GM18907 (cell line): ENCODE measurements around the gene NUP85.
"Not testable (repeated sequence)": the region's sequence is repeated elsewhere in the genome, so short reads cannot be mapped to it uniquely, and the experiment has no call there.

Source experiments
- ATAC-seq: cut with Tn5 transposase; IDR thresholded peaks from one replicate; pipeline ENCODE4 v1.9.1; 2021; ENCODE audit warnings: mild to moderate bottlenecking, moderate library complexity; ENCODE audit not compliant: unreplicated experiment

The NUP85 gene

DNA sequence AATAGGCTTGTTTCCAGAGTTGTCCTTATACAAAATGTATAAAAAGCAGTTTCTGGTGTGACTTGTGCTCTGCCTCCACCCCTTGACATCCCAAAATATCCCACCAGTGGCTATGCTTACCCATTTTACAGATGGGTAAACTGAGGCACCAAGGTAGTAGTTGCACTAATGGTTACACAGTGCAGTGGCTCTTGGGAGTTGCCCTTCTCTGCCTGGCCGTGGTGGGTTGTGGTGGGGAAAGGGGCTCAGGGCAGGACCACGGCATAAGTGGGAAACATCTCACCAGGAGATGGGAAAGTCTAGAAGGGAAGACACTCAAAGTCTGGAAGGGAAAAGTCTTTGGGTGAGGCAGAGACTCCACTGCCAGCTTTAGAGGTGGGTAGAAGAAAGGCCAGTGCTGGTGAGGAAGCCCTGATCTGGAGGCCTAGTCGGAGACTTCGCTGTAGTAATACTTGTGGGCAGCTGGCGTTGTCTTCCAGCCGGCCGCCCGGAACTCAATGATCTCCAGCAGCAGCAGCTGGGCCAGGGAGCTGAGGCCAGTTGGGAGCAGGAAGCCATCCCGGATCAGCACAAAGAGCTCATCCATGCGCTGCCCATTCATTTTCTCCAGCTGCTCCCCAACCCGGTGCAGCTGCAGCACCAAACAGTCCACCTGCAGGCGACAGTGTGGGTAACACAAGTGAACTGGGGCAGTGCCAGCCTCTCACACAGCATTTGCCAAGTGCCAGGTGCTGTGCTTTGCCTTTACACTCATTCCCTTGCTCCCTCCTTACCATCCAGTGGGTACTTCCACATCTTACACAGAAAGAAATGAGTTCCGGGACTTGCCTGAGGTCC, 61.1 kb downstream of the NUP85 start:
- no peak for ATAC-seq

DNA sequence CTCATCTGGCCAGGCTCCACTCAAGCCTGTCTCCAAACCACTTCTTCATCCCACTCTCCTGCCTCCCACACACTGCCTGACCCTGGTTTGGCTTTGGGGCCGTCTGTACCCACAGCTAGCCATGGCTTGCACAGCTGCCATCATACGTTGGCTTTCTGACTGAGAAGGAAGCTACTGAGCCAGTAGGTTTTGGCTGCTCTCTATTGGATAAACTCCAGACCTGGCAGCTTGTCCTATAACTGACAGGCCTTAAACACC, 61.6 kb downstream of the NUP85 start:
- no peak for ATAC-seq

DNA sequence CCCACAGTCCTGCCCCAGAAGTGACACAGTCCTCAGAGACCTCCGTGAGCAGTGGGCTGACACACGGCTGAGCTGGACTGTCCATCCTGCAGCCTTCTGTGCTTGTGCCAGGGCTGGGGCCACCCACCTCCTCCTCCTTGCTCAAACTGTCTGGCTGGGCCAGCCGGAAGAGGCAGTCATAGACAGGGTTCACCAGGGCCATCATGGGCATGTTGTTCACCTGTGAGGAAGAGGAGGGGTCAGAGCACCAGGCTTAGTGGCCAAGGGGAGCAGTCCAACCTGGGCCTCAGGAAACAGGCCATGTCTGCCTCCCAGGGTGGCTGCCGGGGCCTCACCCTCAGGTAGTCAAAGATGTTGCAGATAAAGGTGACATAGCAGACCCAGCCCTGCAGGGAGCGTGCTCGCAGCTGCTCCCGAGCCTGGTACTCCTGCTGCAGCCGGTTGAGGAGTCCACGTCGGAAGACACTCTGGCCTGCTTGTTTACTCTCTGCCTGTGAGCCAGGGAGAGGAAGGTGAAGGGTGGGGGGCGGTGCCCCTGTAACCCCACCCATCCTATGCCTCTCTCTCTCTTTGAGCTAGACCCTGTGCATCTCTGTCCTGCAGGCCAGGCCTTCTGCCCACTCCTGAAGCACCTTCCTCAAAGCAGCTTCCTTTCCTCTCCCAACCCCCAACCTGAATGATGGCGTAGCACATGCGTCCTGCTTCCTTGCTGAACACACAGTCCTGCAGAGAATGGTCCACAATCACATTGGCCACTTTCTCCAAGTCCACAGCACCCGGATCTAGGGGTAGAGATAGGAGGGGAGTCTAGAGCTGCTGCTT, 62.1 kb downstream of the NUP85 start:
- ATAC-seq = no peak

- no peak for ATAC-seq
Measured at GRCh38 chr17:75269844-75270217, 64.4 kb downstream of the NUP85 start.

- ATAC-seq = peak; percentile 36
Measured at GRCh38 chr17:75270218-75270965, 64.9 kb downstream of the NUP85 start.

- no peak for ATAC-seq
Measured at GRCh38 chr17:75270966-75271232, 65.4 kb downstream of the NUP85 start, which contains the start of gene MIF4GD. Gene MIF4GD (minus strand): TSS chr17:75271231. CDS start chr17:75270195, 1,036 bp downstream.

- ATAC-seq = peak; percentile 66
Measured at GRCh38 chr17:75271233-75271954, 65.9 kb downstream of the NUP85 start.

- ATAC-seq = no peak
Measured at GRCh38 chr17:75271955-75272847, 66.7 kb downstream of the NUP85 start.

GRCh38 chr17:75272848-75273184, 67.3 kb downstream of the NUP85 start:
- no peak for ATAC-seq

DNA sequence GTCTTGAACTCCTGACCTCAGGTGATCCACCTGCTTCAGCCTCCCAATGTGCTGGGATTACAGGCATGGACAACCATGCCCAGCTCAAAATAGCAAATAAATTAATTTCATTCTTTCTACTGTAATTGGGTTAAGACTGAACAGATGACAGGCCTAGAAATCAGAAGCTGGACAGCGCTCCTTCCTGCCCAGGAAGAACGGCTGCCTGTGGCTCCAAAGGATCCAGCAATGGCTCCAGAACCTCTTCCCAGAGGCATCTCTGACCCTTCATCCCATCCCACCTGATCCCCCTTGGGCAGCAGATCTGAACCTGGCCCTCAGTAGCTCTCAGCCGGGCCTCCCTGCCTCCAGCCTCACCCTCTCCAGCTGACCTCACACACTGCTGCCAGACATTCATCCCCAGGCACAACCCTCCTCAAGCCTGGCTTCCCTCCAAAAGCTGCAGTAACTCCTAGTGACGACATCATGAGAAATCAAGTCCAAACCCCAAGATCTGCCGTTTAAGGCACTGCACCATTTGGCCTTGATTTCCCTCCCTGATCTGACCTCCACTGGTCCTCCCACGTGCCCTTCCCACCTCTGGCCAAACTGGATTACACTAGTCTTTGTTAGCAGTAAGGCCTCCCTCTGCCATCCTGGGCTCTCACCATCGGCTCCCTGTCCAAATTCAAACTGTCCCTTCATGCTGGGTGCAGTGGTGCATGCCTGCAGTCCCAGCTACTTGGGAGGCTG, 68.7 kb downstream of the NUP85 start:
- ATAC-seq = no peak

- ATAC-seq = no peak
Measured at GRCh38 chr17:75277664-75278071, 72.2 kb downstream of the NUP85 start.

GRCh38 chr17:75280189-75280588, 74.7 kb downstream of the NUP85 start:
- ATAC-seq = not testable (repeated sequence)

GRCh38 chr17:75285123-75285522, 79.6 kb downstream of the NUP85 start:
- ATAC-seq = no peak
